Hepatocyte (in vitro differentiated cells): ENCODE data around the gene CDCP1. TPM values are rescaled to one million over a fixed set of nuclear protein-coding genes. Genes with fewer than 3 reads are reported as not detected.
A peak's percentile ranks its signal among the peaks of the same experiment; 100 is the strongest.

ENCODE experiments used
- DNase-seq: peaks from one replicate; pipeline ENCODE4 v3.0.0-alpha.2; 2016; ENCODE audit warnings: low spot score
- H2AFZ ChIP-seq: fragments of 200-600 bp; sonication (generic); 2 replicates; pipeline ENCODE4 v1.6.0; 2016; ENCODE audit warnings: antibody characterized with exemption, mild to moderate bottlenecking
- H3K27ac ChIP-seq: fragments of 200-600 bp; sonication (generic); 2 replicates; pipeline ENCODE4 v1.5.1; 2016; ENCODE audit warnings: mild to moderate bottlenecking
- H3K27me3 ChIP-seq: fragments of 200-600 bp; sonication (generic); 2 replicates; pipeline ENCODE4 v1.6.1; 2016
- H3K36me3 ChIP-seq: fragments of 200-600 bp; sonication (generic); replicated peaks from 2 replicates; pipeline ENCODE4 v1.5.1; 2016; ENCODE audit warnings: low read depth; ENCODE audit not compliant: insufficient read depth
- H3K4me1 ChIP-seq: fragments of 200-600 bp; sonication (generic); 2 replicates; pipeline ENCODE4 v1.5.1; 2016; ENCODE audit warnings: mild to moderate bottlenecking, moderate library complexity; ENCODE audit not compliant: insufficient read depth
- H3K4me2 ChIP-seq: fragments of 200-600 bp; sonication (generic); 2 replicates; pipeline ENCODE4 v1.6.0; 2016
- H3K4me3 ChIP-seq: fragments of 200-600 bp; sonication (generic); 2 replicates; pipeline ENCODE4 v1.5.1; 2016; ENCODE audit warnings: mild to moderate bottlenecking
- H3K79me2 ChIP-seq: fragments of 200-600 bp; sonication (generic); 2 replicates; pipeline ENCODE4 v1.6.0; 2017; ENCODE audit warnings: mild to moderate bottlenecking
- H3K9me2 ChIP-seq: fragments of 200-600 bp; sonication (generic); replicated peaks from 2 replicates; pipeline ENCODE4 v1.6.0; 2017; ENCODE audit warnings: mild to moderate bottlenecking; ENCODE audit not compliant: insufficient read depth
- H3K9me3 ChIP-seq: fragments of 200-600 bp; sonication (generic); 2 replicates; pipeline ENCODE4 v1.5.1; 2016; ENCODE audit warnings: low read depth, mild to moderate bottlenecking
- H4K20me1 ChIP-seq: fragments of 200-600 bp; sonication (generic); 2 replicates; pipeline ENCODE4 v1.6.0; 2016; ENCODE audit warnings: mild to moderate bottlenecking; ENCODE audit not compliant: insufficient read depth, poor library complexity, severe bottlenecking
- EZH2 ChIP-seq: fragments of 200-600 bp; sonication (generic); IDR thresholded peaks from 2 replicates; pipeline ENCODE4 v1.6.1; 2016; ENCODE audit warnings: antibody characterized with exemption, mild to moderate bottlenecking, borderline replicate concordance
- EZH2phosphoT487 ChIP-seq: fragments of 200-600 bp; sonication (generic); IDR thresholded peaks from one replicate; pipeline ENCODE4 v1.6.1; 2018; ENCODE audit warnings: antibody characterized with exemption, mild to moderate bottlenecking, low read depth, moderate library complexity; ENCODE audit not compliant: unreplicated experiment, severe bottlenecking
- WGBS: methylation state at CpG from one replicate; pipeline ENCODE4 v1.1.6; 2016; ENCODE audit warnings: low lambda C conversion rate; ENCODE audit errors: missing lambda C conversion rate; 5-methylcytosine and 5-hydroxymethylcytosine counted together
- polyA plus RNA-seq: library from polyadenylated mRNA; unstranded; fragments of >200 nt; fragmentation: Nextera tagmentation; extraction: Ambion mirVana; gene quantifications from 2 replicates; pipeline ENCODE4 v1.2.1, GENCODE V29; 2016
- total RNA-seq: library from RNA; depleted of rRNA; stranded (reverse); fragments of >200 nt; gene quantifications from 2 replicates; pipeline ENCODE4 v1.2.3, GENCODE V29; 2014
- TF ChIP-seq, protein P1 (sequence below): fragments of 200-600 bp; sonication (generic); IDR thresholded peaks from 2 replicates; pipeline ENCODE4 v1.5.1; 2016; ENCODE audit warnings: antibody characterized with exemption, mild to moderate bottlenecking; ENCODE audit not compliant: poor library complexity

CDCP1 gene
- total and polyA plus RNA-seq, 2 experiments from 2014 or later: 4.8 to 7.0 TPM

DNA sequence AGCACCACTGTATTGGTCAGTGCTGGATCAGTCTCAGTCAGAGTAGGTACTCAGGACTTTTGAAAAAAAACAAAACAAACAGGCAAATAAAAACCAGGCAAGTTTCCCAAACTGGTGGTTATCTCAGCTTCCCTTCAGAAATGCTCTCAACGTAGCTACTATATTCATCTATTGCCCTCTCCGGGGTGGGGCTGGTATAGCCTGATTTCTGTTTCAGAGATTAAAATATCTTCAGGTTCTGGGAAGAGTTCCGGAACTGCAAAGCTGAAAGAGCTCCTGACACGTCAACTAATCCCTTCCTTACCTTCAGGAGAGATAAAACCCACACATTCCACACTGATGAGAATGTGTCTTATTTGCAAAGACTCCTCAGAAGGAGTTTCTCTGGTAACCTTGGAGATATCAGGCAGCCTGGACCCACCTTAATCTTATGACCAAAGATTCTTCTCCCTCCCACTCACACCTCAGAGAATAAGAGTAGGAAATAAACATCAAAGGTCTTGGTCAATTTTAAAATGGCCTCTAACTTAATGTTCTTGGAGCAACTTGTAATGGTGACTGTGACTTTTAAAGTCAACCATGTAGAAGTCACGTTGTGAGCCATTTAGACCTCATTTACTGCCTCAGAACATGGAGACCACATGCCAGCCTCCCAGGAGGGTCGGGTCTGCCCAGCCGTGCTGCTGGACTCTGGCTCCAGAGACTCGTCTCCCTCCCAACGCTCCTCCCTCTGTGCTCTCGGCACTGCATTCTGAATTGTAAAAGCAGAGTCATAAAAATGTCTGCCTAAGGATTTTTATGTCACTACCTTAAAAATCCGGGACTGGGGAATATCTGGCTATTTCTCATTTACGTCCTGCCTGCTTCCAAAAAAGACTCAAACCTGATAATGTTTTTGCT is 53.8 kb downstream of the CDCP1 start:
- Histone ChIP-seq H3K4me3 (no peak overlapping the region), H3K27ac (peak overlapping the region; percentile 93), H2AFZ (peak overlapping the region; percentile 12), H3K27me3 (no peaks in the 10 kb centered on the region), H3K9me3 (no peaks in the 10 kb centered on the region), H3K4me1 (peaks cover 31% of the 10 kb centered on the region), H3K9me2 (no peaks in the 10 kb centered on the region), H4K20me1 (no peaks in the 10 kb centered on the region), H3K4me2 (peak overlapping the region; percentile 49), H3K79me2 (no peaks in the 10 kb centered on the region), H3K36me3 (no peaks in the 10 kb centered on the region)
- WGBS: 18% methylated on average over 12 of the region's 12 CpGs
- TF ChIP-seq, protein P1, sequence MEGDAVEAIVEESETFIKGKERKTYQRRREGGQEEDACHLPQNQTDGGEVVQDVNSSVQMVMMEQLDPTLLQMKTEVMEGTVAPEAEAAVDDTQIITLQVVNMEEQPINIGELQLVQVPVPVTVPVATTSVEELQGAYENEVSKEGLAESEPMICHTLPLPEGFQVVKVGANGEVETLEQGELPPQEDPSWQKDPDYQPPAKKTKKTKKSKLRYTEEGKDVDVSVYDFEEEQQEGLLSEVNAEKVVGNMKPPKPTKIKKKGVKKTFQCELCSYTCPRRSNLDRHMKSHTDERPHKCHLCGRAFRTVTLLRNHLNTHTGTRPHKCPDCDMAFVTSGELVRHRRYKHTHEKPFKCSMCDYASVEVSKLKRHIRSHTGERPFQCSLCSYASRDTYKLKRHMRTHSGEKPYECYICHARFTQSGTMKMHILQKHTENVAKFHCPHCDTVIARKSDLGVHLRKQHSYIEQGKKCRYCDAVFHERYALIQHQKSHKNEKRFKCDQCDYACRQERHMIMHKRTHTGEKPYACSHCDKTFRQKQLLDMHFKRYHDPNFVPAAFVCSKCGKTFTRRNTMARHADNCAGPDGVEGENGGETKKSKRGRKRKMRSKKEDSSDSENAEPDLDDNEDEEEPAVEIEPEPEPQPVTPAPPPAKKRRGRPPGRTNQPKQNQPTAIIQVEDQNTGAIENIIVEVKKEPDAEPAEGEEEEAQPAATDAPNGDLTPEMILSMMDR: no peak
- TF ChIP-seq EZH2 (no peak), EZH2phosphoT487 (no peak)
- DNase-seq: peak; percentile 81

DNA sequence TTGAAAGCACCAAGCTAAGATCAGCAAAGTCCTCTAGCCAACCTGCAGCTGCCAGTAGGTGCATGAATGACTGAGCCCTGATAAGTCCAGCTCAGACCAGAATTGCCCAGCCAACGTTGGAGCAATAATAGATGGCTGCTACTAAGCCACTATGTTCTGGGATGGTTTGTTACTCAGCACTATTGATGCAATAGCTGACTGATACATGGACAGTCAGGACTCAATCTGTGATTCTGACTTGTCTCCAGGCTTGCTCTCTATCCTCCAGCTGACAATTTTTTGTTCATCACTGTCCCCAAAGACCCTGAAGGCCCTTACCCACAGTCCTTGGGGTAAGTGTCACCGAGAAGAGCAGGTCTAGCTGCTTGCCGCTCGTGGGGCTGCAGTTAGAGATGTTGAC is 55.3 kb downstream of the CDCP1 start:
- H3K27ac ChIP-seq: peak overlapping the region; percentile 93
- peaks cover 31% of the 10 kb centered on the region for H3K4me1 ChIP-seq
- H3K27me3 ChIP-seq: no peaks in the 10 kb centered on the region
- no peaks in the 10 kb centered on the region for H3K36me3 ChIP-seq
- no peak overlapping the region for H3K4me2 ChIP-seq
- DNase-seq: no peak
- H3K79me2 ChIP-seq: no peaks in the 10 kb centered on the region
- no peak overlapping the region for H3K4me3 ChIP-seq
- H2AFZ ChIP-seq: no peak overlapping the region
- WGBS: 95% methylated on average over 4 of the region's 4 CpGs
- no peaks in the 10 kb centered on the region for H3K9me2 ChIP-seq
- no peaks in the 10 kb centered on the region for H3K9me3 ChIP-seq
- no peaks in the 10 kb centered on the region for H4K20me1 ChIP-seq
- TF ChIP-seq EZH2 (no peak), EZH2phosphoT487 (no peak)
- TF ChIP-seq, protein P1: no peak

DNA sequence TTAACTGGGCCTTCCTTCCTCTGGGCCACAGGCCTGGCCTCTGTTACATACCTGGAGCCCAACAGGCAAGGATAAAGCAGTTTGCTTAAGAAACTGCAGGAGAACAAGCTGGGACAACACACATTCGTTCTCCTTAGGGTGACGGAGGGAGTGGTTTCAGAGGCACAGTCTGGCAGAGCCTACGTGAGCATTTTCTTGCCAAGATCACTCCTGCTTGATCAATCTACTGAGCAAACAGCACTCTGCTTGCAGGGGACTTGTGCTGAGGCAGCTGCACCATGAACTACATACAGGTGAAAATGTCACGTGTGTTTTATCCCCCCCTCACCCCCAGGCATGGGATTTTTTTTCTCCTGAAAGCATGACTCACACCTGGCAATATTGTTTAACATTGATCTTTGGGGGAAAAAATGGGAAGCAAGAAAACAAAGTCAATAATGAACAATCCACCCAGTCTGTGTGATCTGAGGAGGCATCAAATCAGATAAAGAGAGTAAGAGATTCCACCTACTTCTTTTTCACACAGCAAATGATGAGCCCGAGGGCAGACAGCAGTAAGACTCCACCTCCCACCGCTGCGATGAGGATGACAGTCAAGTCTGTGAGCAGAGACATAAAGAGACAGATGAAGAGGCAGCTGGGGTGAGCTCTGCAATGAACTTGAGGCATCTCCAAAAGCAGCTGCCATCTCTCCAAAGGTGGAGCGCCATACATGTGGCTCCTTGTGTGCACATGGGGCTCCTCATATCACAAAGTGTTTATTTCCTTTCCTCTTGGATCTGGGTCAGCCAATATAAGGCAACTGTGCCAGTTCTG is 57.4 kb downstream of the CDCP1 start:
- Histone ChIP-seq H3K9me2 (no peaks in the 10 kb centered on the region), H3K4me2 (no peak overlapping the region), H3K36me3 (no peaks in the 10 kb centered on the region), H3K27me3 (no peaks in the 10 kb centered on the region), H4K20me1 (no peaks in the 10 kb centered on the region), H3K4me1 (peaks cover 28% of the 10 kb centered on the region), H3K79me2 (no peaks in the 10 kb centered on the region), H3K4me3 (no peak overlapping the region), H3K27ac (peak overlapping the region; percentile 21), H3K9me3 (no peaks in the 10 kb centered on the region), H2AFZ (no peak overlapping the region)
- DNase-seq: no peak
- no peak for TF ChIP-seq EZH2
- TF ChIP-seq, protein P1: no peak
- TF ChIP-seq EZH2phosphoT487: no peak
- WGBS: 62% methylated on average over 8 of the region's 8 CpGs
